K562 (cell line): Measurements from ENCODE around the gene S1PR1. TPM values are rescaled to one million over a fixed set of nuclear protein-coding genes. Genes with fewer than 3 reads are reported as not detected.
A peak's percentile ranks its signal among the peaks of the same experiment; 100 is the strongest.

Experiments used
- BCOR ChIP-seq: fragments of 450-650 bp; IDR thresholded peaks from 2 replicates; pipeline ENCODE4 v1.6.1; 2016
- BHLHE40 ChIP-seq: IDR thresholded peaks from 2 replicates; pipeline ENCODE4 v1.6.1; 2011; ENCODE audit warnings: low read length, improper control_type of control experiment
- CBFA2T3 ChIP-seq: fragments of 450-650 bp; IDR thresholded peaks from 2 replicates; pipeline ENCODE4 v1.6.1; 2017
- JUND ChIP-seq, 2 experiments: IDR thresholded peaks; 2 replicates in 1 of 2; 3 replicates in 1 of 2; pipeline ENCODE4 v1.6.1; 2011; ENCODE audit warnings: borderline replicate concordance in 2 of 2, low read depth in 2 of 2, low read length in 2 of 2, improper control_type of control experiment in 1 of 2, missing biosample characterization in 1 of 2, missing genetic modification characterization in 1 of 2, missing genetic modification reagents in 1 of 2
- KHSRP ChIP-seq: fragments of 450-650 bp; IDR thresholded peaks from 2 replicates; pipeline ENCODE4 v1.6.1; 2017
- MCM5 ChIP-seq: fragments of 450-650 bp; IDR thresholded peaks from 2 replicates; pipeline ENCODE4 v1.6.1; 2016; ENCODE audit warnings: low read depth
- NFXL1 ChIP-seq: fragments of 450-650 bp; formaldehyde crosslinking; IDR thresholded peaks from 2 replicates; pipeline ENCODE4 v1.4.0; 2021; ENCODE audit warnings: mild to moderate bottlenecking
- RB1 ChIP-seq: fragments of 450-650 bp; IDR thresholded peaks from 2 replicates; pipeline ENCODE4 v1.6.1; 2017; ENCODE audit warnings: low read depth, mild to moderate bottlenecking
- SRF ChIP-seq, 2 experiments: fragments of 250-450, 450-650 bp in 1 of 2; sonication (Bioruptor Pico) in 1 of 2; sonication (generic) in 1 of 2; formaldehyde crosslinking; IDR thresholded peaks; 2 replicates each; pipeline versions ENCODE4 v1.5.0 to v1.5.1; 2020 to 2022; ENCODE audit warnings: mild to moderate bottlenecking in 1 of 2, missing genetic modification reagents in 1 of 2
- WHSC1 ChIP-seq: IDR thresholded peaks from one replicate; pipeline ENCODE4 v1.6.1; 2012; ENCODE audit warnings: low read length, control low read depth, inconsistent platforms
- ZBTB7A ChIP-seq: IDR thresholded peaks from 2 replicates; pipeline ENCODE4 v1.6.1; 2011; ENCODE audit warnings: low read depth, mild to moderate bottlenecking, low read length, moderate library complexity, borderline replicate concordance; ENCODE audit not compliant: control insufficient read depth
- ZNF140 ChIP-seq: fragments of 250-450 bp; sonication (Bioruptor Pico); IDR thresholded peaks from 2 replicates; pipeline ENCODE4 v1.8.0; 2021; ENCODE audit warnings: moderate library complexity, mild to moderate bottlenecking, inconsistent platforms
- polyA plus RNA-seq, 8 experiments: library from polyadenylated mRNA; depleted of rRNA in 4 of 8; stranded (reverse) in 5 of 8; unstranded in 3 of 8; fragments of >200 nt; fragmentation: Nextera tagmentation in 2 of 8; fragmentation: Illumina TruSeq in 1 of 8; extraction: Ambion mirVana in 2 of 8; extraction: Trizol in 1 of 8; gene quantifications; 2 replicates each; pipeline versions ENCODE4 v1.2.1 to v1.2.3, GENCODE V29; 2011 to 2014; ENCODE audit warnings: inconsistent platforms in 1 of 8, missing spikeins in 1 of 8
- total RNA-seq, 7 experiments: library from RNA; depleted of rRNA in 6 of 7; stranded (reverse); fragments of >200 nt in 6 of 7; fragmentation: Illumina TruSeq in 2 of 7; extraction: Trizol in 2 of 7; gene quantifications; 2 replicates each; pipeline versions ENCODE4 v1.2.1 to v1.2.3, GENCODE V29; 2011 to 2021; ENCODE audit warnings: low replicate concordance in 1 of 7
- TF ChIP-seq, protein P1 (sequence below): sonication (generic); formaldehyde crosslinking; IDR thresholded peaks from 2 replicates; pipeline ENCODE4 v1.8.0; 2023; ENCODE audit warnings: missing genetic modification reagents, mild to moderate bottlenecking, borderline replicate concordance
- TF ChIP-seq, protein P2 (sequence below): sonication (generic); formaldehyde crosslinking; IDR thresholded peaks from 2 replicates; pipeline ENCODE4 v1.8.0; 2022; ENCODE audit warnings: mild to moderate bottlenecking, low read depth, missing genetic modification reagents
- TF ChIP-seq, protein P3 (sequence below): fragments of 450-650 bp; IDR thresholded peaks from 2 replicates; pipeline ENCODE4 v1.6.1; 2018; ENCODE audit not compliant: partially characterized antibody
- TF ChIP-seq, protein P4 (sequence below): sonication (generic); formaldehyde crosslinking; IDR thresholded peaks from 2 replicates; pipeline ENCODE4 v1.8.1; 2023; ENCODE audit warnings: mild to moderate bottlenecking, missing genetic modification reagents

S1PR1 gene
- total and polyA plus RNA-seq, 9 of the 15 experiments (the other 6 are each of a cell fraction or from before 2014, with no cell fraction given): 0.22 to 1.2 (median 0.43) TPM

DNA sequence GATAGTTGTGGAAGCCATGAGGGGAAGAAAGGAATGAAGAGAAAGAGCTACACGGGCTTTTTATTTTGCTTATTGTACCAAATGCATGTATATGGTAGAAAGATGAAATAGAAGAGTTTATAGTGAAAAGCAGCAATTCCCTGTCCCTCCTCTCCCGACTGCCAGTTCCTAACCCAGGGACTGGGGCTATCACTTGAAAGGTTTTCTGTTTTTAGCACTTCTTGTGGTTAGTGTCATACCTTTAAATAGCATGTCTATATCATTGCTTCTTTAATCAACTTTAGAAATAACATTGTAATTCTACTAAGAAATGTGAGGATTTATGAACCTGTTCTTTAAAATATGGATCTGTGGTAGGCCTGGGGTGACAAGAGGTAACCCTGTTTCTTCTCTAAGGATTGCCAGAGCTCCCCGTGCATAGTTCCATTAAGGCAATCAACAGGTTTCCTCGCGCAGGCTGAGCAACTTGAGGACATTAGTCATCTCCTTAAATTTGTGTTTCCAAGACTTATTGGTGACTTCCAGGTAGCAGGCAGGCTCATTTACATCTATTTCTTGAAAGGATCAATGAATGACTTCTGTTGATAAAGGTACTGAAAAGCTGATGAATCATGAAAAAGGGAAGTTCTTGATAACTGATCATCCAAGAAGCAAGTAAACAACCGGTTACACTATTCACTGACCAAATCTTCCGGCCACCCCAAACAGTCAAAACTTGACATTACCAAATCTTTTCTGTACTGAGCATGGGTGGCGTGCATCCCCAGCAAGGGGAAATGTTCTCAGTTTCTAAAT is 37.8 kb upstream of the S1PR1 start (continued):
- TF ChIP-seq, protein P1, sequence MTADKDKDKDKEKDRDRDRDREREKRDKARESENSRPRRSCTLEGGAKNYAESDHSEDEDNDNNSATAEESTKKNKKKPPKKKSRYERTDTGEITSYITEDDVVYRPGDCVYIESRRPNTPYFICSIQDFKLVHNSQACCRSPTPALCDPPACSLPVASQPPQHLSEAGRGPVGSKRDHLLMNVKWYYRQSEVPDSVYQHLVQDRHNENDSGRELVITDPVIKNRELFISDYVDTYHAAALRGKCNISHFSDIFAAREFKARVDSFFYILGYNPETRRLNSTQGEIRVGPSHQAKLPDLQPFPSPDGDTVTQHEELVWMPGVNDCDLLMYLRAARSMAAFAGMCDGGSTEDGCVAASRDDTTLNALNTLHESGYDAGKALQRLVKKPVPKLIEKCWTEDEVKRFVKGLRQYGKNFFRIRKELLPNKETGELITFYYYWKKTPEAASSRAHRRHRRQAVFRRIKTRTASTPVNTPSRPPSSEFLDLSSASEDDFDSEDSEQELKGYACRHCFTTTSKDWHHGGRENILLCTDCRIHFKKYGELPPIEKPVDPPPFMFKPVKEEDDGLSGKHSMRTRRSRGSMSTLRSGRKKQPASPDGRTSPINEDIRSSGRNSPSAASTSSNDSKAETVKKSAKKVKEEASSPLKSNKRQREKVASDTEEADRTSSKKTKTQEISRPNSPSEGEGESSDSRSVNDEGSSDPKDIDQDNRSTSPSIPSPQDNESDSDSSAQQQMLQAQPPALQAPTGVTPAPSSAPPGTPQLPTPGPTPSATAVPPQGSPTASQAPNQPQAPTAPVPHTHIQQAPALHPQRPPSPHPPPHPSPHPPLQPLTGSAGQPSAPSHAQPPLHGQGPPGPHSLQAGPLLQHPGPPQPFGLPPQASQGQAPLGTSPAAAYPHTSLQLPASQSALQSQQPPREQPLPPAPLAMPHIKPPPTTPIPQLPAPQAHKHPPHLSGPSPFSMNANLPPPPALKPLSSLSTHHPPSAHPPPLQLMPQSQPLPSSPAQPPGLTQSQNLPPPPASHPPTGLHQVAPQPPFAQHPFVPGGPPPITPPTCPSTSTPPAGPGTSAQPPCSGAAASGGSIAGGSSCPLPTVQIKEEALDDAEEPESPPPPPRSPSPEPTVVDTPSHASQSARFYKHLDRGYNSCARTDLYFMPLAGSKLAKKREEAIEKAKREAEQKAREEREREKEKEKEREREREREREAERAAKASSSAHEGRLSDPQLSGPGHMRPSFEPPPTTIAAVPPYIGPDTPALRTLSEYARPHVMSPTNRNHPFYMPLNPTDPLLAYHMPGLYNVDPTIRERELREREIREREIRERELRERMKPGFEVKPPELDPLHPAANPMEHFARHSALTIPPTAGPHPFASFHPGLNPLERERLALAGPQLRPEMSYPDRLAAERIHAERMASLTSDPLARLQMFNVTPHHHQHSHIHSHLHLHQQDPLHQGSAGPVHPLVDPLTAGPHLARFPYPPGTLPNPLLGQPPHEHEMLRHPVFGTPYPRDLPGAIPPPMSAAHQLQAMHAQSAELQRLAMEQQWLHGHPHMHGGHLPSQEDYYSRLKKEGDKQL (CRISPR knock-in tag): no peak
- TF ChIP-seq, protein P2, sequence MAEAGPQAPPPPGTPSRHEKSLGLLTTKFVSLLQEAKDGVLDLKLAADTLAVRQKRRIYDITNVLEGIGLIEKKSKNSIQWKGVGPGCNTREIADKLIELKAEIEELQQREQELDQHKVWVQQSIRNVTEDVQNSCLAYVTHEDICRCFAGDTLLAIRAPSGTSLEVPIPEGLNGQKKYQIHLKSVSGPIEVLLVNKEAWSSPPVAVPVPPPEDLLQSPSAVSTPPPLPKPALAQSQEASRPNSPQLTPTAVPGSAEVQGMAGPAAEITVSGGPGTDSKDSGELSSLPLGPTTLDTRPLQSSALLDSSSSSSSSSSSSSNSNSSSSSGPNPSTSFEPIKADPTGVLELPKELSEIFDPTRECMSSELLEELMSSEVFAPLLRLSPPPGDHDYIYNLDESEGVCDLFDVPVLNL (CRISPR knock-in tag): no peak
- TF ChIP-seq CBFA2T3 (0 out of 2 replicates have a peak, but pooled peaks have one; percentile 5), BHLHE40 (no peak), ZBTB7A (no peak), NFXL1 (no peak), RB1 (no peak), KHSRP (no peak), MCM5 (no peak), BCOR (no peak), SRF (CRISPR knock-in tag; IDR thresholded peaks at IDR 0.05) (no peak), JUND (IDR thresholded peaks at IDR 0.05; ENCODE audit: borderline replicate concordance, low read depth, low read length) (no peak), JUND (tag; IDR thresholded peaks at IDR 0.05; ENCODE audit: borderline replicate concordance, low read depth, low read length) (peak; percentile 43; the same call in 1 of the 3 replicates), WHSC1 (no peak), ZNF140 (CRISPR knock-in tag) (no peak)
- TF ChIP-seq, protein P3, sequence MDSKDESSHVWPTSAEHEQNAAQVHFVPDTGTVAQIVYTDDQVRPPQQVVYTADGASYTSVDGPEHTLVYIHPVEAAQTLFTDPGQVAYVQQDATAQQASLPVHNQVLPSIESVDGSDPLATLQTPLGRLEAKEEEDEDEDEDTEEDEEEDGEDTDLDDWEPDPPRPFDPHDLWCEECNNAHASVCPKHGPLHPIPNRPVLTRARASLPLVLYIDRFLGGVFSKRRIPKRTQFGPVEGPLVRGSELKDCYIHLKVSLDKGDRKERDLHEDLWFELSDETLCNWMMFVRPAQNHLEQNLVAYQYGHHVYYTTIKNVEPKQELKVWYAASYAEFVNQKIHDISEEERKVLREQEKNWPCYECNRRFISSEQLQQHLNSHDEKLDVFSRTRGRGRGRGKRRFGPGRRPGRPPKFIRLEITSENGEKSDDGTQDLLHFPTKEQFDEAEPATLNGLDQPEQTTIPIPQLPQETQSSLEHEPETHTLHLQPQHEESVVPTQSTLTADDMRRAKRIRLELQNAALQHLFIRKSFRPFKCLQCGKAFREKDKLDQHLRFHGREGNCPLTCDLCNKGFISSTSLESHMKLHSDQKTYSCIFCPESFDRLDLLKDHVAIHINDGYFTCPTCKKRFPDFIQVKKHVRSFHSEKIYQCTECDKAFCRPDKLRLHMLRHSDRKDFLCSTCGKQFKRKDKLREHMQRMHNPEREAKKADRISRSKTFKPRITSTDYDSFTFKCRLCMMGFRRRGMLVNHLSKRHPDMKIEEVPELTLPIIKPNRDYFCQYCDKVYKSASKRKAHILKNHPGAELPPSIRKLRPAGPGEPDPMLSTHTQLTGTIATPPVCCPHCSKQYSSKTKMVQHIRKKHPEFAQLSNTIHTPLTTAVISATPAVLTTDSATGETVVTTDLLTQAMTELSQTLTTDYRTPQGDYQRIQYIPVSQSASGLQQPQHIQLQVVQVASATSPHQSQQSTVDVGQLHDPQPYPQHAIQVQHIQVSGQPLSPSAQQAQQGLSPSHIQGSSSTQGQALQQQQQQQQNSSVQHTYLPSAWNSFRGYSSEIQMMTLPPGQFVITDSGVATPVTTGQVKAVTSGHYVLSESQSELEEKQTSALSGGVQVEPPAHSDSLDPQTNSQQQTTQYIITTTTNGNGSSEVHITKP: no peak
- TF ChIP-seq, protein P4, sequence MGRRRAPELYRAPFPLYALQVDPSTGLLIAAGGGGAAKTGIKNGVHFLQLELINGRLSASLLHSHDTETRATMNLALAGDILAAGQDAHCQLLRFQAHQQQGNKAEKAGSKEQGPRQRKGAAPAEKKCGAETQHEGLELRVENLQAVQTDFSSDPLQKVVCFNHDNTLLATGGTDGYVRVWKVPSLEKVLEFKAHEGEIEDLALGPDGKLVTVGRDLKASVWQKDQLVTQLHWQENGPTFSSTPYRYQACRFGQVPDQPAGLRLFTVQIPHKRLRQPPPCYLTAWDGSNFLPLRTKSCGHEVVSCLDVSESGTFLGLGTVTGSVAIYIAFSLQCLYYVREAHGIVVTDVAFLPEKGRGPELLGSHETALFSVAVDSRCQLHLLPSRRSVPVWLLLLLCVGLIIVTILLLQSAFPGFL (CRISPR knock-in tag): no peak
